Measurements from ENCODE around the gene CYP11A1.

The CYP11A1 gene

GRCh38 chr15:74367296-74367854 lies at the start of gene CYP11A1:
Gene CYP11A1, minus strand, starts transcription at chr15:74367646. Its CDS starts 61 bp downstream, at chr15:74367585.
- DNase-seq, result no peak

- DNase-seq, result peak; percentile 62
These were observed 49.8 kb upstream of the CYP11A1 start for GRCh38 chr15:74417225-74417624.

DNA sequence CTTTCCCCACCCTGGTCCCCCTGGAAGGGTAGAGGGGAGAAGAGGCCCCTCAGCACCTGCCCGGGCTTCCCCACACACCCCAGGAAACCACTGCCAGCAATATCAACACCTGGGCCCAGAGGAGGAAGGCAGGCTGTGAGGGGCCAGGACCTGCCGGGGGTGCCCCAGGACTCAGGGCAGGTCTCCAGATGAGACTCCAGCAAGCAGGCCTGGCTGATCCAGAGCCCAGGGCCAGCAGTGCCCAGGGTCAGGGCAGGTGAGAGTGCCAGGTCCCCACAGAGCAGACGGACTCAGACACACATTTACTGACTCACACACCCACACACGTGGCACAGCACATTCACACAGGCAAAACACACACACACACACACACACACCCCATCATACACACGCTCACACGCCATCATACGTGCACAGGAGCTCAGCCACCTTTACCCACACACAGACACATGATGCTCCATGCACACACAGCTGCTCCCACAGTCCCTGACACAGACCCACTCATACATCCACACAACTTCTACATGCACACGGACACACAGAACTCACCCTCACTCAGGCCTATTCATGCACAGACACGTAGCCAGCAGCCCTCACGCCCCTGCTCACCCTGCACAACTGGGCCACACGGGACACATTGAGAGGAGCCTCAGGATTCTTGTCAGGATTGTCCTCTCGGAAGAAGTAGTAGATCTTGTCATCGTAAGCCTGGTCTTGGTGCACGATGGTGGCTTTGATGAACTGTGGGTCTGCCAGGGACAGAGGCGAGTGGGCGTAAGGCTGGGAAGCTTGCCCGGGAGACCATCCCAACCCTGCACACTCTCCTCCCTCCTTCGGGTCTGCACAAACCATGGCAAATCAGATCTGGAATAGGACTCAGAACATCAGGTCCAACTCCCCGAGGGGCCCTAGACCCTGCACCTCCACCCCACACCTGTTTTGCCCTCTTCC lies 48.8 kb upstream of the CYP11A1 start:
- no peak for DNase-seq

DNA sequence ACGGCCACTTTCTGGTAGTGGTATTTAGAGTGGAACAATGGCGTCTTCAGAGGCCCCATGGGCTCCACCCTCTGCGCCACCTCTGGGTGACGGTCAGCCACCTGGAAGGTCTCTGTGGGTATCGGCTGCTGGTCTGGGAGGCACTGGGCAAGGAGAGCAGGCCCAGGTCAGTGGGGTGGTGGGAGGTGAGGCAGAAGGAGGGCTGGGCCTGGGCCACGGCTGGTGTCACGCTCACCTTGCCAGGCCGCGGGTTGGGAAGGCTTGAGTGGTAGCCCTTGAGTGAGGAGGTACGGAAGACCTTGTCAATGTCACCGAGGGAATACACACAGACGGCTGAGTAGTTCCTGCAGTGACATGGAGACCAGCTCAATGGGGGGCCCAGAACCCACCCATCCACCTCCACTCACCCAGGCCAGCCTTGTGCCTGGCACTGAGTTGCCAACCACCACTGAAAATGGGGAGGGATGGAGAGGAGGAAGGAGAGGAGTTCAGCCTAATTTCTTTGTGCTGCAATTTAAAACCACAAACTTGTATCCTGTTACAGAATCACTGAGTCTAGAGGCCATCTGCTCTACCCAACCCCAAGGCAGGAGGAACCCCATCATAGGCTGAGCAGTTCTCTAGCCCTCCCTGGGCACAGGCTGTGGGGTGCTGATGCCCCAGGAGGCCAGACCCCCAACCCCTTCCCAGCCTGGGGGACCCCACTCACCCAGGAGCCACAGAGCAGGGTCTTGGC lies 47.3 kb upstream of the CYP11A1 start:
- DNase-seq, result no peak

DNA sequence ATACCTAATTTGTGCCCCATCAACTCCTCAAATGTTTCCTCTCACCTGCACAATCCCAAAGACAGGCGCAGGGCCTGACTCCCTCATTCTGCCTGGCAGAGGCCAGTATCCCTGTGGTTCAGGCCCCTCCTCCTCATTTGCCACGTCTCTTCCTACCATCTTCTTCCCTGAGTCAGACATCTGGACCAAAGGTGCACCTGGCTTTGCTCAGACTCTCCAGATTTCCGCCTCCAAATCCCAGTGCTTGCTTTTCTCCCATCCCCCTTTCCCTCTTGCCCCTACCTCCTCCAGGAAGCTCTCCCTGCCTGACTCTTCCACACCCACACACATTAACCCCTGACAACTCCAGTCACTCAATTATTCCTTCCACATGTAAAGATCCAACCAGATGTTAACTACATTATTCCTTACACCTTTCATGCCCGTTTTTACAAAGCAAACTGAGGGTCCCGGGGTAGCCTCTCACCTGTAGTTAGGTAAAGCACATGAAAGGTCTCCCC lies 46.7 kb upstream of the CYP11A1 start:
- DNase-seq, result no peak

GRCh38 chr15:74413350-74414080 lies 46.1 kb upstream of the CYP11A1 start:
- no peak for DNase-seq

DNA sequence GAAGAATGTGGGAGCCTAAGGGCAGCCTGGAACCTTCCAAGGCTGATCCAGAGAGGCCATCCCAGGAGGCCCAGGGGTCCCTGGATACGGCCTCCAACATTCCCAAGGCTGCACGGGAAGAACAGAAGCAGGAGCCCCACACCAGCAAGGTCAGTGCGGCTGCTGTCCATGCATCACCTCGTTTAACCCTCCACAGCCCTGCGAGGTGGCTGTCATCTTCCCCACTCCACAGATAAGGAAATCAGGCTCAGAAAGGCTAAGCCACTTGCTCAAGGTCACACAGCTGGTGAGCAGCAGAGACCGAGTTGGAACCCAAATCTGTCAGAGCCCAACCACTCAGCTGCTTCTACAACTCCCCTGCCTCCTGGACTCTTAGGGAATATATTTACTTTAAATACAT lies 44.7 kb upstream of the CYP11A1 start:
- DNase-seq, result no peak

GRCh38 chr15:74411686-74412085 lies 44.2 kb upstream of the CYP11A1 start:
- DNase-seq, result no peak

DNA sequence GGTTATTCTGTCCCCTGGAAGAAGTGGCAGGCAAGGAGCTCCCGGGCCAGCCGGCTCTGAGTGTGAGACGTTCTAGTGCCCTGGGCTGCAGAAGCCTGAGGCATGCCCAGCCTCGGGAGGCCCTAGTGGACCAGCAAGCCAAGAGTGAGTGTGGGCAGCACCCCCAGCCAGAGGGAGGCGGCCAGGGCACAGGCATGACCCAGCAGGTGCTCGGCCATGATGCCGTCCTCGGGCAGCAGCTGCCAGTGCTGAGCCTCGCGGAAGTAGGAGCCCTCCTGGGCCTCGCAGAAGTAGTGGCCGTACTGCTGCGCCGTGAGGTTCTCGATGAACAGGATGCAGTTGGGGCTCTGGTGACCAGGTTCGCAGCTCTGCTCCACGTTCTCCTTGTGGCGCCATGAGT lies 43.1 kb upstream of the CYP11A1 start:
- no peak for DNase-seq

DNA sequence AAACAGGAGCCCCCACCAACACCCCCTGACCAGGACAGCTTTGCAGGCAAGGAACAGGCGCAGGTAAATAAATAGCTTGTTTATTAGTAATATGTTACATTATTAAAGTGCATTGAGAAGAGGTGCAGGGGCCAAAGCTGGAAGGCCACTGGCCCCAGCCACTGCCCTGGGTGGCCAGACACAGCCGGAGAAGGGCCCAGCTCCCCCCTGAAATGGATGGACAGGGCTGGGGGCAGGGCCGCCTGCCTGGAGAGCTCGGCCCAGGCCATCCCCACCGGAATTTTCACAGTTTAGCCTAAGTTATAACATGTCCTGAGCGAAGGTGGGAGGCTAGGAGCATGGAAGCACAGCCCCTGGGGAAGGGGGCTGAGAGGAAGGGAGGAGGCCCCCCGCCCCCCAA lies 41.8 kb upstream of the CYP11A1 start:
- no peak for DNase-seq

DNA sequence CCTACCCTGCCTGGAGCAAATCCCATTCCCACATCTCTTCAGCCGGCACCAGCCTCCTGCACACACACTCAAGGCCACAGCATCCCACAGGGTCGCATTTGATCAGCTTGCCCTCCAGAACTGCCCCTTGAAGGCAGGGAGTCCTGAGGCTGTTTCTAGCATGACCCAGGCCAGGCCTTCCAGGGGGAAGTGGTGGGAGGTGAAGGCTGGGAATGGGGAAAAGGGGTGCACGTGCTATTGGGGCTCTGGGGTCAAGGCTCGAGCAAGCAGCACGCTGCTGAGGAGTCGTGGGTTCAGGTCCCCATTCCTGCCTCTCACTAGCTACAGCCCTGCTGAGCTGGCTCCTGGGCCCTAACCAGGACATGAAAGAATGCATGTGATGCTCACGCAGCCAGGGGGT lies 41.4 kb upstream of the CYP11A1 start:
- DNase-seq, result no peak

DNA sequence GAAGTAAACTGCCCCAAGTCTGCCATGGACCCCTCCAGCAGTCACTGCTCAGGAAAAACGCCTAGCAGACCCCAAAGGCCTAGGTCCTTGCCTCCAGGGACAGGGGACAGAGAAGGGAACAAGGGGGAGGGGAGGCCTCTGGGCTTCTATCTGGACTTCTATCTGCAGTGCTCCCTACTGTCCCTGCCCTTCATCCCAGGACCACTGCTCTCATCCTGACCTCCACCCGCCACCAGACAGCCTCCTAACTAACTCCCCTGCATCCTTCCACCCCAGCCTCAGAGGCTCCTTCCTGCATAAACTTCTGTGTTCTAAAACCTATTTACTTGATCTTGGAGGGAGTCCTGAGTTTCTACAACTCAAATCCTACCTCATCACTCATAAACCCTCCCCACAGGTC lies 40.9 kb upstream of the CYP11A1 start:
- DNase-seq, result no peak

- peak; percentile 93 for DNase-seq
These were observed 39.7 kb upstream of the CYP11A1 start for GRCh38 chr15:74406992-74407705.

DNA sequence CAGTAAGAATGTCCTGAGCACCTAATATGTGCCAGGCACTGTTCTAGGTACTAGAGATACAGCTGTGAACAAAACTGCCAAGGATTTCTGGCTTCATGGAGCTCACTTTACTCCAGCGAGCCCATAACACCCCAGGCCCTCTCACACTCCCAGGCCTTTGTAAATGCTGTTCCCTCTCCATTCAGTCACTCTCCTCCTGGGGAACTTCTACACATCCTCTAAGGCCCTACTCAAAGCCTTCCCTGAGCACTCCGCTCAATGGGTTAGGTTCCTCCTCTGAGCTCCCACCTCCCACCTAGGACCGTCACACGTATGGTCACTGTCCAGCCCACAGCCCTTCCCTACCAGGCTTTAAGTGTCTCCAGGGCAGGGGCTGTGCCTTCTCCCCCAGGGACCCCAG lies 39.1 kb upstream of the CYP11A1 start:
- no peak for DNase-seq

DNA sequence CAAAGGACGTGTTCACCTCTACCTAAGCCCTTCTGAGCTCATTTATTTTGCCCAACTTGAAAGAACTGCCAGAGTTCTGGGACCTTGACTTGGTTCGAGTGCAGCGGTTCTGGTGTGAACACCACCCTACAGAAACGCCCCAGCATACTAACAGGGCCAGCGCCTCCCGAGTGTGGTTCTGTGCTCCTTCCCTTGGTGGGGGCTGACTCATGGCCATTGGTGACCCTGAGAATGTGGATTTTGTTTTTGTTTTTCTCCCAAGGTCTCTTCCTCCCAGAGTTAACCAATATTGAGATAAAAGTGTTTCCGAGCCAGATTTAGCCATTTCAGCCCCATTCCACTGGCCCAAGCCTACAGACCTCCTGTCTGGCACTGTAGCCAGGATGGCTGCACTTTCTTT lies 38.4 kb upstream of the CYP11A1 start:
- DNase-seq, result no peak

DNA sequence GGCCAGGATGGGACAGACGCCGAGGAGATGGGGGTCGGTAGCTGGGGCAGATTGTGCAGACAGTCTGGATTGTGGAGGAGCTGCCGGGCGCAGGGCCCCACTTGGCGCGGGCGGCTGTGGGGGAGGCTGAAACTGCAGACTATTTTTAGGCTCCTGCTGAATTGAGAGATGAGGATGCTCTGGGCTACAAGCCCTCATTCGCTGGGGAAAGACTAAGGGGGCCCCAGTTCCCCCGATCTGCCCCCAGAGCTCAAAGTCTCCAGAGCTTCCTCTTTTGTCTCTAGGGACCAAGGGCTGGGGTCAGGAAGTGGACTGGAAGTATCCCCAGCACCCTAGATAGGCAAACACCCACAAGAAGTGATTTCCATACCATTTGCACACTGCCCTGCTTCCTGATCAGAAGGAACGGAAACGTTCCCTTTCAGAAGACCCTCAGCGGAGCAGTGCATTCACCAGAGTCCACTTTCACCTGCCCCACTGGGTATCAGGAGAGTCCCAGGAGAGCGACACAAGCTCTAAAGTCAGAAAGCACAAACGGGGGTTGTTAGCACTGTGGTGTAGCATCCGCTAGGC lies 36.6 kb upstream of the CYP11A1 start:
- DNase-seq, result peak; percentile 52

- DNase-seq, result no peak
These were observed 36.1 kb upstream of the CYP11A1 start for GRCh38 chr15:74403588-74403919.

DNA sequence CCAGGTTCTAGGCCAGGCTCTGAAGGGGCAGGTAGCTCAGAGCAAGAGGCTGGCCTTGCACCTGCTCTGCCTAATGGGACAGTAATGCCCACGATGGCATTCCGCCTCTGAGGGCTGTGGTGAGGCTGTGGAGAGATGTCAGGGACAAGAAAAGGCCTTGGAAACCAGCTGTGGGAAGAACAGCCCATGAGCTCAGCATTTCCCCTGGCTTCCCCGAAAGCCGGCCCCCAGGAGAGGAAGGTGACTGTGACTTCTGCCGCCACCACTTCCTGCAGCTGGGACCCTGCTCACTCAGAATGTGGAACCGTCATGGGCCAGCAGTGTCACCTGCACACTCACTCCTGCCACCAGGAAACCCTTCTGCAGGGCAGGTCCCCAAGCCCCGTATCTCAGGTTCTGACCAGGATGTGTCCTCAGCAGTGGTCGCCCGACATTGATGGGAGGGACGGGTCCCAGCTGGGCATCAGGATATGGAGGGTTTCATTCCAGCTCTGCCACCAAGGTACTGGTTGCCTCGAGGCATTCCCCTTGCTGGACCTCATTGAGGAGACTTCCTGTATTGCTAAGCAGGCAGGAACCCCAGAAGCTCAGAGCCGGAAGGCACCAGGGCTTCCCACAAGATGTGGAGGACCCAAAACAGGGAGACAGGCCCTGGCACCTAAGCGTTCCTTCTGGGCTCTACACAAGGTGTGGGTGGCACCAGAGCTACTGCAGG lies 35.6 kb upstream of the CYP11A1 start:
- DNase-seq, result no peak

GRCh38 chr15:74402337-74402841 lies 34.9 kb upstream of the CYP11A1 start:
- no peak for DNase-seq

DNA sequence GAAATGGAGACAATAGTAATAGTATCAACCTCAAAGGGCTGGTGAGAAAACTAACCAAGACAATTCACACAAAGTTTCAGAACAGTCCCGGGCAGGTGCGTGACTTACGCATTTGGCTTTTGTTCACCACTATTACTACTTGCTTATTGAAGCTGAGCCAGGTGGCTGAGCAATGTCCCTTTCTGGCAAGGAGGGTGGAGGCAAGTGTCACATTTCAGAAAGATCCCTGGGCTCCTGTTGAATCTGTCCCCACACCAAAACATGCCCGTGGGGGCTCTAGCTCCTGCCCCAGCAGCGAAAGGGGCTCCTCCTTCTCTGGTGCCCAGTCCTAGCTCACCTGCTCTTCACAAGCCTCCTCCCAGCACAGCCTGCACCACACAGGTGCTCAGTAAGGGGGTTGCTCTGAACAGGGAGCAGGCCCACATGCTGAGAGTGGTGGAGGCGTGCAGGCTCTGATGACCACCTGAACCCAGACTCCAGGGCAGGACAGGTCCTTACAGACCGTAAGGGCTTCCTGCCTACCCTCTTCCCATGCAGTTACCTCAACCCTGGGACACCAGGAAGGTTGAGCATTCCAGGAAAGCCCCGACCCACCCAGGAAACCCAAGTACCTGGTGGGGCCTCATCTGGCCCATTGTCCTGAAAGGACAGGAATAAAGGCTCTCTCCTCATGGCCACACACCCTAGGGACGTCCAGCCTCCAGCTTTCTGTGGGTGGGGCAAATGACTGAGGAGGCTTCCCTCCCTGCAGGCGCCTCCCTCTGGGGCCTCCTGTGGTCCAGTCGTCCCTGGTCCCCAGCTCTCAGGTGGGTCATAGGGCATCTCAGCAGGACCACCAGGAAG lies 33.7 kb upstream of the CYP11A1 start:
- no peak for DNase-seq

All from fibroblast of skin of right quadriceps (primary cell).